ENCODE data around the gene ARIH1.
"Not testable (repeated sequence)": the region's sequence is repeated elsewhere in the genome, so short reads cannot be mapped to it uniquely, and the experiment has no call there.

Gene ARIH1

DNA sequence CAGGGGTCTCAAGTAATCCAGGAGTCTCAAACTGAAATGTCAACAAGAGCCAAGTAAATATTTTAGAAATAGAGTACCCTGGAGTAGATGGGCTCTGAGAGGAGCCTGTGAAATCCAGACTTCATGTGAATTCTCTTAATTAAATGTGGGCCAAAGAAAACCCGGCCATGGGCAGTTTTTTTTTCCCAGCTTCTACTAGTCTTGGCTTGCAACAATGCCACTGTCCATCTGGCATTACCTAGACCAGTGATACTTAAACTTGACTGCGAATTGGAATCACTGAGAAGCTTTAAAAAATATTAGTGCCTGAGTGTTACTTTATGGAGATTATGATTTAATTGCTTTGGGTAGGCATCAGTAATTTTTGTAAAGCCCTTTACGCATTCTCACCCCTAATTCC lies 114.0 kb downstream of the ARIH1 start:
- Histone ChIP-seq H3K4me3 (ENCODE audit: low read length) (no peak overlapping the region), H3K27ac (ENCODE audit: low read length) (no peak overlapping the region), H3K36me3 (ENCODE audit: insufficient read depth, low read depth, low read length) (peaks cover 37% of the 10 kb centered on the region), H3K9ac (ENCODE audit: low read depth, low read length) (no peak overlapping the region), H3K9me3 (ENCODE audit: insufficient read depth, low read depth, low read length) (no peaks in the 10 kb centered on the region), H3K4me1 (ENCODE audit: insufficient read depth, low read length) (no peaks in the 10 kb centered on the region), H3K27me3 (ENCODE audit: insufficient read depth, low read length) (no peaks in the 10 kb centered on the region)

DNA sequence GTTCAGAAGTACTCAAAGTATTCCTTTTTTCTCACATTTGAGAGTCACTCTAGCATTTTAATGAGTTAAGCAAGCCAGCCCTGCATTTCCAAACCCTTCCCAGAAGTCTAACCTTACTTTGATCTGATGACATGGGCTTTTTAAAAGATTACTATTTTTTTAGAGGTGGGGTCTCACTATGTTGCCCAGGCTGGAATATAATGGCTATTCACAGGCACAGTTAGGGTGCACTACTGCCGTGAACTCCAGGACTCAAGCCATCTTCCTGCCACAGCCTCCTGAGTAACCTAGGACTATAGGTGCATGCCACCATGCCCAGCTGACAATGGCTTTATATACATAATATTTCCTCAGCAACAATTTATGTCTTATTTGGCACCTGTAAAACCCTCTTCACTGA lies 116.3 kb downstream of the ARIH1 start:
- Histone ChIP-seq H3K27ac (ENCODE audit: low read length) (no peak overlapping the region), H3K9ac (ENCODE audit: low read depth, low read length) (no peak overlapping the region), H3K36me3 (ENCODE audit: insufficient read depth, low read depth, low read length) (peaks cover 15% of the 10 kb centered on the region; the same call in 1 of the 2 replicates), H3K27me3 (ENCODE audit: insufficient read depth, low read length) (no peaks in the 10 kb centered on the region), H3K4me1 (ENCODE audit: insufficient read depth, low read length) (no peaks in the 10 kb centered on the region), H3K9me3 (ENCODE audit: insufficient read depth, low read depth, low read length) (no peaks in the 10 kb centered on the region), H3K4me3 (ENCODE audit: low read length) (no peak overlapping the region)

- Histone ChIP-seq H3K4me1 (ENCODE audit: insufficient read depth, low read length) (no peaks in the 10 kb centered on the region), H3K9me3 (ENCODE audit: insufficient read depth, low read depth, low read length) (no peaks in the 10 kb centered on the region), H3K27ac (ENCODE audit: low read length) (no peak overlapping the region), H3K9ac (ENCODE audit: low read depth, low read length) (no peak overlapping the region), H3K4me3 (ENCODE audit: low read length) (no peak overlapping the region), H3K36me3 (ENCODE audit: insufficient read depth, low read depth, low read length) (peaks cover 7% of the 10 kb centered on the region; the same call in 1 of the 2 replicates), H3K27me3 (ENCODE audit: insufficient read depth, low read length) (no peaks in the 10 kb centered on the region)
Observed at GRCh38 chr15:72591361-72591760, 117.2 kb downstream of the ARIH1 start.

DNA sequence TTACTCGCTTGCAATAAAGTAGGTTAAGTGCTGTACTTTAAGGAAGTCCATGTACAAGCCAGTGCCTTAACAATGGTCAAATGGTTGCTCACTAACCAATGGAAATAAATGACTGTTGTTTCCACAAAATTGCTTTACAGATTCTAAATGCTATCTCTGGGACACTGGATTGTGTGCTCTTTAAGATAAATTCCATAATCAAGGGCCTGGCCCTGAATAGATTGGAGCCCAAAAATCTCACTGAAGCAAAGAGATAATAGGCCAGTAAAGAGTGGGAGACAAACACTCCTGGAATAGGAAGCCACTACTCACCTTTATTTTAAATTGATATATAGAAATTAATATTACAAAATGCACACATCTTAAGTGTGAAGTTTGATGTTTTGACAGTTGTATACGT lies 118.0 kb downstream of the ARIH1 start:
- no peak overlapping the region for H3K27ac ChIP-seq (ENCODE audit: low read length)
- H3K4me3 ChIP-seq (ENCODE audit: low read length) = no peak overlapping the region
- peaks cover 3% of the 10 kb centered on the region; the same call in 1 of the 2 replicates for H3K36me3 ChIP-seq (ENCODE audit: insufficient read depth, low read depth, low read length)
- H3K27me3 ChIP-seq (ENCODE audit: insufficient read depth, low read length) = no peaks in the 10 kb centered on the region
- no peaks in the 10 kb centered on the region for H3K9me3 ChIP-seq (ENCODE audit: insufficient read depth, low read depth, low read length)
- no peaks in the 10 kb centered on the region for H3K4me1 ChIP-seq (ENCODE audit: insufficient read depth, low read length)
- no peak overlapping the region for H3K9ac ChIP-seq (ENCODE audit: low read depth, low read length)

DNA sequence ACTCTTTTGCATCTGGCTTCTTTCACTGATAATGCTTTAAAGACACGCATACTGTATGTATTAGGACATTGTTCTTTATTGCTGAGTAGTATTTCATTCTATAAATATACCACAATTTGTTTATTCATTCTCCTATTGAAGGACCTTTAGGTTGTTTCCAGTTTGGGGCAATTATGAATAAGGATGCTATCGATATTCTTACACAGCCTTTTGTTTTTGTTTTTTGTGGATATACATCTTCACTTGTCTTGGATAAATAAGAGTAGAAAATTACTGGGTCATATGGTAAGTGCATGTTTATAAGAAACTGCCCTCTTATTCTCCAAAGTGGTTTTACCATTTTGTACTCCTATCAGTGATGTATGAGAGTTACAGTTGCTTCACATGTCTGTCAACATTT lies 118.5 kb downstream of the ARIH1 start:
- Histone ChIP-seq H3K27me3 (ENCODE audit: insufficient read depth, low read length) (no peaks in the 10 kb centered on the region), H3K9ac (ENCODE audit: low read depth, low read length) (no peak overlapping the region), H3K4me1 (ENCODE audit: insufficient read depth, low read length) (no peaks in the 10 kb centered on the region), H3K4me3 (ENCODE audit: low read length) (no peak overlapping the region), H3K36me3 (ENCODE audit: insufficient read depth, low read depth, low read length) (no peaks in the 10 kb centered on the region), H3K9me3 (ENCODE audit: insufficient read depth, low read depth, low read length) (no peaks in the 10 kb centered on the region), H3K27ac (ENCODE audit: low read length) (no peak overlapping the region)

DNA sequence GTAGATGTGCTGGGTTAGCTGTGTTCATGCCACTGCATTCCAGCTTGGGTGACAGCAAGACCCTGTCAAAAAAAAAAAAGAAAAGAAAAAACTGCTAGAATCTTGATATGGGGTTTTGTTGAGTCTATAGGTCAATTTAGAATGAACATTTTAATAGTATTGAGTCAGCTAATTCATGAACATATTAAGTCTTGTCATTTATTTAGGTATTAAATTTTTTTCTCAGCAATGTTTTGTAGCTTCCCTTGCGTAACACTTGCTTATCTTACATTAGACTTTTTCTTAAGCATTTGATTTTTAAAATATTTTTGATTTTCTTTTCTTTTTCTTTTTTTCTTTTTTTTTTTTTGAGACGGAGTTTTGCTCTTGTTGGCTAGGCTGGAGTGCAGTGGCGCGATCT lies 119.7 kb downstream of the ARIH1 start:
- H3K27ac ChIP-seq (ENCODE audit: low read length) = no peak overlapping the region

DNA sequence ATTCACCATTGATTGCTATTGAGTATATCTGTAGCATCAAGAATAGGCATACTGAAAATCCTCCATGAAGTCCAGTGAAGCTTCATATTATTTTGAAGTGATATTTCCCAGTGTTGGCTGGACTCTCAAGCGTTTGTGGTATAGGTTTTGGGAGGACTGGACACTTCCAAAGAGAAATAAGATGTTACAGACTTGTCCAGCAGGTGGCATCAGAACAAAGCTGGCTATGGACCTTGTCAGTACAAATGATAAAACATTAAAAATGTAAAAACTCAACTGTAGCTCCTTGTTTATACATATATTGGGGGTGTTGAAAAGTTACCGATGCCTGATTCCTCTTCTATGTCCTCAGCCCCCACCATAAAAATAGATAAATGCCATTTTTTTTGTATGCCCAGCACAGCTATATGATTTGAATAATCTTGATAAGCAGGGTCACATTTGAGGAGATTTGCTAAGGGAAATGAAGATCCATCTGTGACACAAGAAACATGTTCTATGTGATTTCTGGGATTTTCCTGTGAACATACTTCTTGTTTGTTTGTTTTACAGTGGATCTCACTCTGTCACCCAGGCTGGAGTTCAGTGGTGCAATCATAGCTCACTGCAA lies 125.8 kb downstream of the ARIH1 start:
- no peaks in the 10 kb centered on the region for H3K4me1 ChIP-seq (ENCODE audit: insufficient read depth, low read length)
- H3K4me3 ChIP-seq (ENCODE audit: low read length) = no peak overlapping the region
- no peak overlapping the region for H3K27ac ChIP-seq (ENCODE audit: low read length)
- H3K9me3 ChIP-seq (ENCODE audit: insufficient read depth, low read depth, low read length) = no peaks in the 10 kb centered on the region
- H3K9ac ChIP-seq (ENCODE audit: low read depth, low read length) = no peak overlapping the region
- H3K27me3 ChIP-seq (ENCODE audit: insufficient read depth, low read length) = no peaks in the 10 kb centered on the region
- no peaks in the 10 kb centered on the region for H3K36me3 ChIP-seq (ENCODE audit: insufficient read depth, low read depth, low read length)

More for the DNA sequence above, 119.7 kb downstream of the ARIH1 start:
- Histone ChIP-seq H3K36me3 (ENCODE audit: insufficient read depth, low read depth, low read length) (no peaks in the 10 kb centered on the region), H3K9me3 (ENCODE audit: insufficient read depth, low read depth, low read length) (no peaks in the 10 kb centered on the region), H3K9ac (ENCODE audit: low read depth, low read length) (no peak overlapping the region), H3K4me1 (ENCODE audit: insufficient read depth, low read length) (no peaks in the 10 kb centered on the region), H3K4me3 (ENCODE audit: low read length) (no peak overlapping the region), H3K27me3 (ENCODE audit: insufficient read depth, low read length) (no peaks in the 10 kb centered on the region)

DNA sequence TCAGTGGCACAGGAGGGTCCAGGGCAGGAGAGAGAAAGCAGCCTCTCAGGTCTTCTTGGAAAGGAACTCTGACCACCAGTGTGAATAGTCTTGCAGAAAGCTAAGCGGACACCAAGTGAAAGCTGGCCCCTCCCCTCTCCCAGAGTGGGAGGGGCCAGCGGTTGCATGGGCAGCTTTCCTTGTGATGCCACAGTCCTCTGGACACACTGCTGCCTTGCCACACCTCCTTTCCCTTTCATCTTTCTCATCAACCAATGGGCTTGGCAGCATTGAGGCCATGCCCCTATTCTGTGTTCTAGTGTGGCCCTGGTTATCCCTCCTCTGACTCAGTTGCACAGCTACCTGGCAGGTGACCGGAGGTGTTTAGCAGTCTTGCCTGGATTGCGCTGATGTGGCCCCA lies 130.7 kb downstream of the ARIH1 start:
- H3K9ac ChIP-seq (ENCODE audit: low read depth, low read length) = no peak overlapping the region
- no peaks in the 10 kb centered on the region for H3K9me3 ChIP-seq (ENCODE audit: insufficient read depth, low read depth, low read length)
- H3K4me1 ChIP-seq (ENCODE audit: insufficient read depth, low read length) = no peaks in the 10 kb centered on the region
- no peaks in the 10 kb centered on the region for H3K27me3 ChIP-seq (ENCODE audit: insufficient read depth, low read length)
- no peaks in the 10 kb centered on the region for H3K36me3 ChIP-seq (ENCODE audit: insufficient read depth, low read depth, low read length)
- no peak overlapping the region for H3K27ac ChIP-seq (ENCODE audit: low read length)
- no peak overlapping the region for H3K4me3 ChIP-seq (ENCODE audit: low read length)

DNA sequence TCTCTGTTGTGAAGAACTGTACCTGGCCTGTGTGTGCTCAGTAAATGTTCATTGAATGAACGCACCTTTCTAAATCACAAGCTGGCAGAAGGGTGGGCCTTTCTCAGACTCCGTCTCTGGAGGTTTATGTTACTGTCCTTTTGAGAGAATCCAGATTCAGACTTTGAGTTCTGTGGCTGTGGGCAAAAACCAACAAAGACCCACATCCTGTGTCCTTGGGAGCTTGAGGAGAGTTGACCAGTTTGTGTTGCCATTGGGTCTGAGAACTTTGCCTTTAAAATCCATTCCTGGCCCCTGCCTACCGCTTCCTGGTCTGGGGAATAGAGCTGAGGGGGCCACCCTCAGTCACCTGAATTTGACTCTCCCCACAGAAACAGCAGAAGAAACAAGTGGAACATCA lies 134.0 kb downstream of the ARIH1 start:
- not testable (repeated sequence) for H3K27me3 ChIP-seq (ENCODE audit: insufficient read depth, low read length); H3K36me3 ChIP-seq (ENCODE audit: insufficient read depth, low read depth, low read length); H3K4me1 ChIP-seq (ENCODE audit: insufficient read depth, low read length); H3K4me3 ChIP-seq (ENCODE audit: low read length); H3K9ac ChIP-seq (ENCODE audit: low read depth, low read length); H3K27ac ChIP-seq (ENCODE audit: low read length); H3K9me3 ChIP-seq (ENCODE audit: insufficient read depth, low read depth, low read length)

DNA sequence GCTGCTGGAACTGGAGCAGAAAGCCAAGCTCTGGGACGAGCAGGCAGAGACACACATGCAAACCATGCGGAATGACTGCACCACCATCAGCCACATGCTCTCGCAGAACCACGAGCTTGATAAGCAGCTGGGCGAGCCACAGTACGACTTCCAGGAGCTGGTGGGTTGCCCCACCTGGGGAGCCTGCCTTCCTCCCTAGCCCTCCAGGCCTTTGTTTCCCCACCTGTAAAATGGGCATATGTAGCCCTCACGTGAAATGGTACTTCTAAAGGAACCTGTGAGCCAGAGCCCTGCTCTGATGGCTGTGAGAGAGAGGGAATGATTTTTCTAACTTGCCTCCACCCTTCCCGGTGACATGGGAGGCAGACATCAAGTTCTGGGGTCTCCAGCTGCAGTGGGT lies 135.7 kb downstream of the ARIH1 start:
- Histone ChIP-seq H3K9ac (ENCODE audit: low read depth, low read length) (no peak overlapping the region), H3K27ac (ENCODE audit: low read length) (no peak overlapping the region), H3K36me3 (ENCODE audit: insufficient read depth, low read depth, low read length) (no peaks in the 10 kb centered on the region), H3K4me3 (ENCODE audit: low read length) (no peak overlapping the region), H3K27me3 (ENCODE audit: insufficient read depth, low read length) (no peaks in the 10 kb centered on the region), H3K4me1 (ENCODE audit: insufficient read depth, low read length) (no peaks in the 10 kb centered on the region; the same call in 1 of the 2 replicates), H3K9me3 (ENCODE audit: insufficient read depth, low read depth, low read length) (no peaks in the 10 kb centered on the region)

GRCh38 chr15:72612324-72612723 lies 138.2 kb downstream of the ARIH1 start:
- H3K27ac ChIP-seq (ENCODE audit: low read length); H3K9ac ChIP-seq (ENCODE audit: low read depth, low read length); H3K9me3 ChIP-seq (ENCODE audit: insufficient read depth, low read depth, low read length); H3K4me3 ChIP-seq (ENCODE audit: low read length); H3K27me3 ChIP-seq (ENCODE audit: insufficient read depth, low read length); H3K36me3 ChIP-seq (ENCODE audit: insufficient read depth, low read depth, low read length): not testable (repeated sequence)
- peaks cover 10% of the 10 kb centered on the region for H3K4me1 ChIP-seq (ENCODE audit: insufficient read depth, low read length)

- Histone ChIP-seq H3K9me3 (ENCODE audit: insufficient read depth, low read depth, low read length) (no peaks in the 10 kb centered on the region), H3K27me3 (ENCODE audit: insufficient read depth, low read length) (no peaks in the 10 kb centered on the region), H3K9ac (ENCODE audit: low read depth, low read length) (peak overlapping the region; percentile 7; the same call in 1 of the 2 replicates), H3K36me3 (ENCODE audit: insufficient read depth, low read depth, low read length) (no peaks in the 10 kb centered on the region), H3K4me3 (ENCODE audit: low read length) (peak overlapping the region; percentile 34; the same call in 1 of the 2 replicates), H3K27ac (ENCODE audit: low read length) (no peak overlapping the region), H3K4me1 (ENCODE audit: insufficient read depth, low read length) (peaks cover 10% of the 10 kb centered on the region)
Observed at GRCh38 chr15:72614810-72615532, 140.8 kb downstream of the ARIH1 start.

Data from iPS-20b (cell line).